OCI-LY3 (cell line): ENCODE results near the gene TEDC1.

ENCODE experiments used
- H2AFZ ChIP-seq: fragments of 200-600, 300-600 bp; shearing (Covaris generic); 2 replicates; pipeline ENCODE4 v1.6.0; 2014; ENCODE audit warnings: antibody characterized with exemption, low read depth, low read length
- H3K27ac ChIP-seq: fragments of 200-600, 300-600 bp; sonication (generic); 2 replicates; pipeline ENCODE4 v1.5.1; 2014; ENCODE audit warnings: mild to moderate bottlenecking, low read length, moderate library complexity, mixed read lengths
- H3K27me3 ChIP-seq: fragments of 200-600, 300-600 bp; sonication (generic); 2 replicates; pipeline ENCODE4 v1.6.1; 2014; ENCODE audit warnings: low read depth, low read length, mixed read lengths
- H3K36me3 ChIP-seq: fragments of 200-600, 300-600 bp; sonication (generic); replicated peaks from 2 replicates; pipeline ENCODE3; 2014; ENCODE audit warnings: low read depth, low read length, mixed read lengths
- H3K4me1 ChIP-seq: fragments of 300-600, 200-600 bp; sonication (generic); 2 replicates; pipeline ENCODE4 v1.6.1; 2014; ENCODE audit warnings: low read length, mixed read lengths
- H3K4me2 ChIP-seq: fragments of 200-600, 300-600 bp; sonication (generic); 2 replicates; pipeline ENCODE4 v1.6.1; 2014; ENCODE audit warnings: low read length, mixed read lengths
- H3K4me3 ChIP-seq: fragments of 300-600, 200-600 bp; sonication (generic); 2 replicates; pipeline ENCODE4 v1.5.1; 2014; ENCODE audit warnings: antibody characterized with exemption, mild to moderate bottlenecking, low read length, moderate library complexity
- H3K79me2 ChIP-seq: fragments of 300-600, 200-600 bp; shearing (Covaris generic); 2 replicates; pipeline ENCODE4 v1.6.1; 2014; ENCODE audit warnings: mild to moderate bottlenecking, low read length, mixed read lengths
- H3K9ac ChIP-seq: fragments of 300-600, 200-600 bp; shearing (Covaris generic); 2 replicates; pipeline ENCODE4 v1.6.0; 2014; ENCODE audit warnings: mild to moderate bottlenecking, low read length, moderate library complexity
- H3K9me3 ChIP-seq: fragments of 200-600, 300-600 bp; shearing (Covaris generic); 2 replicates; pipeline ENCODE4 v1.6.1; 2014; ENCODE audit warnings: low read length, mixed read lengths; ENCODE audit not compliant: insufficient read depth
- H4K20me1 ChIP-seq: fragments of 200-600, 300-600 bp; sonication (generic); 2 replicates; pipeline ENCODE4 v1.6.1; 2016; ENCODE audit warnings: low read length, mixed read lengths; ENCODE audit not compliant: insufficient read depth
- EZH2phosphoT487 ChIP-seq: fragments of 200-600 bp; shearing (Covaris generic); IDR thresholded peaks from 2 replicates; pipeline ENCODE4 v1.6.1; 2018; ENCODE audit warnings: antibody characterized with exemption, mixed run types, low read depth
- TF ChIP-seq, protein P1 (sequence below): fragments of 200-600, 300-600 bp; sonication (generic); IDR thresholded peaks from 2 replicates; pipeline ENCODE4 v1.5.1; 2014; ENCODE audit warnings: antibody characterized with exemption, low read length, low read depth

Gene TEDC1

DNA sequence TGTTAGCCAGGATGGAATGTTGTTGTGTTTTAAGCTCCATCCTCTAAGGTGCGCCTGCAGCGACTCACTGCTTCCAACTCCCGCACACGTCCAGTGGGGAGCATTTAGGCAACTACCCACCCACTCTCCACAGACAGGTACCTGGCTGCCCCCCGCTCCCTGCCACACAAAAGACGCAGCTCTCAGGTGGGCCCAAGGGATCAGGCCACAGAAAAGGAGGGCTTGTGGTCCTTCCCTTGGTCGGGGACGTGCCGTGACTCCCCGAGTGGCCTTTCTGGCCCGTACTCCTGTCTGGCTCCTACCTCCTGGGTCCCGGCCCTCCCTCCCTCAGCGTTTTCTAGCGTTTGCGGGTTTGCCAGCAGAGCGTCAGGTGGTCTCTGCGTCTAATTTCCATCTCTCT lies 16.2 kb downstream of the TEDC1 start:
- Histone ChIP-seq H3K79me2 (no peaks in the 10 kb centered on the region), H3K9ac (no peak overlapping the region), H3K4me3 (no peak overlapping the region), H2AFZ (no peak overlapping the region), H3K27me3 (no peaks in the 10 kb centered on the region), H3K36me3 (no peaks in the 10 kb centered on the region), H3K27ac (no peak overlapping the region), H3K4me1 (no peaks in the 10 kb centered on the region), H3K4me2 (no peak overlapping the region), H3K9me3 (no peaks in the 10 kb centered on the region), H4K20me1 (no peaks in the 10 kb centered on the region)
- TF ChIP-seq, protein P1, sequence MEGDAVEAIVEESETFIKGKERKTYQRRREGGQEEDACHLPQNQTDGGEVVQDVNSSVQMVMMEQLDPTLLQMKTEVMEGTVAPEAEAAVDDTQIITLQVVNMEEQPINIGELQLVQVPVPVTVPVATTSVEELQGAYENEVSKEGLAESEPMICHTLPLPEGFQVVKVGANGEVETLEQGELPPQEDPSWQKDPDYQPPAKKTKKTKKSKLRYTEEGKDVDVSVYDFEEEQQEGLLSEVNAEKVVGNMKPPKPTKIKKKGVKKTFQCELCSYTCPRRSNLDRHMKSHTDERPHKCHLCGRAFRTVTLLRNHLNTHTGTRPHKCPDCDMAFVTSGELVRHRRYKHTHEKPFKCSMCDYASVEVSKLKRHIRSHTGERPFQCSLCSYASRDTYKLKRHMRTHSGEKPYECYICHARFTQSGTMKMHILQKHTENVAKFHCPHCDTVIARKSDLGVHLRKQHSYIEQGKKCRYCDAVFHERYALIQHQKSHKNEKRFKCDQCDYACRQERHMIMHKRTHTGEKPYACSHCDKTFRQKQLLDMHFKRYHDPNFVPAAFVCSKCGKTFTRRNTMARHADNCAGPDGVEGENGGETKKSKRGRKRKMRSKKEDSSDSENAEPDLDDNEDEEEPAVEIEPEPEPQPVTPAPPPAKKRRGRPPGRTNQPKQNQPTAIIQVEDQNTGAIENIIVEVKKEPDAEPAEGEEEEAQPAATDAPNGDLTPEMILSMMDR = no peak
- TF ChIP-seq EZH2phosphoT487 = no peak

DNA sequence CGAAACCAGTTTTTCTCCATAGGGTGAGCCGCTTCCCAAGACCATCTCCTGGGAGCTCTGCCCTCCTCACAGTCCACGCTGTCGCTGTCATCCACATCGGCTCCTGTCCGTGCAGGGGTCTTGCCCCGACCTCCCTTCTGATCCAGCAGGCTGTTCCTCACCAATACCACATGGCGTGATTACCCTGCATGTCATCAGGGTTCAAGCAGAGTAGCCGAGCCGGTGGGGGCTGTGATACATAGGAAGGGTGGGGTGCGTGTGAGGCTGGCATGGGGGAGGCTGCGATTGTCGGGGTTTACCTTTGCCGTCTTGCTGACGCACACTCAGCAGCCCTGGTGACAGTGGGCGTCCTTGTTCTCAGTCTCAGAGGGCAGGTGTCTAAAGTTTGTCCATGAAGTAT lies 17.0 kb downstream of the TEDC1 start:
- Histone ChIP-seq H4K20me1 (no peaks in the 10 kb centered on the region), H3K4me1 (no peaks in the 10 kb centered on the region), H3K9ac (no peak overlapping the region), H3K27me3 (peaks cover 4% of the 10 kb centered on the region; the same call in 1 of the 2 replicates), H3K79me2 (no peaks in the 10 kb centered on the region), H3K4me2 (no peak overlapping the region), H2AFZ (no peak overlapping the region), H3K27ac (no peak overlapping the region), H3K4me3 (no peak overlapping the region), H3K36me3 (no peaks in the 10 kb centered on the region), H3K9me3 (no peaks in the 10 kb centered on the region)
- TF ChIP-seq, protein P1 = no peak

DNA sequence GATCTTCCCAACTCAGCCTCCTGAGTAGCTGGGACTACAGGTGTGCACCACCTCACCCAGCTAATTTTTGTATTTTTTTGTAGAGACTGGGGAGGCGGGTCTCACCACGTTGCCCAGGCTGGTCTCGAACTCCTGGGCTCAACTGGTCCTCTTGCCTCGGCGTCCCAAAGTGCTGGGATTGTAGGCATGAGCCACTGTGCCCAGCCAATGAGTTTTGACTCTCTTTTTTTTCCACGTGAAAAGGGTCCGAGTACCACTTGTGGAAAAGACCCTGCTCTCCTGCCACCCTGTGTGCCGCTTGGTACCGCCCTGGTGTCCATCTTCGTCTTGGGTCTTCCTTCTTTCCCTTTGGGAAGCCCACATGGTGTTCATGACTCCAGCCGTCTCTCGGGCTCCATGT lies 17.6 kb downstream of the TEDC1 start:
- no peaks in the 10 kb centered on the region for H3K79me2 ChIP-seq
- no peaks in the 10 kb centered on the region for H3K4me1 ChIP-seq
- H3K4me2 ChIP-seq = no peak overlapping the region
- H3K27ac ChIP-seq = no peak overlapping the region
- no peak overlapping the region for H3K4me3 ChIP-seq
- no peaks in the 10 kb centered on the region for H3K9me3 ChIP-seq
- no peaks in the 10 kb centered on the region for H3K36me3 ChIP-seq
- H3K9ac ChIP-seq = no peak overlapping the region
- no peak overlapping the region for H2AFZ ChIP-seq
- no peaks in the 10 kb centered on the region for H4K20me1 ChIP-seq
- TF ChIP-seq, protein P1 = no peak
- no peak for TF ChIP-seq EZH2phosphoT487
- peaks cover 4% of the 10 kb centered on the region; the same call in 1 of the 2 replicates for H3K27me3 ChIP-seq

DNA sequence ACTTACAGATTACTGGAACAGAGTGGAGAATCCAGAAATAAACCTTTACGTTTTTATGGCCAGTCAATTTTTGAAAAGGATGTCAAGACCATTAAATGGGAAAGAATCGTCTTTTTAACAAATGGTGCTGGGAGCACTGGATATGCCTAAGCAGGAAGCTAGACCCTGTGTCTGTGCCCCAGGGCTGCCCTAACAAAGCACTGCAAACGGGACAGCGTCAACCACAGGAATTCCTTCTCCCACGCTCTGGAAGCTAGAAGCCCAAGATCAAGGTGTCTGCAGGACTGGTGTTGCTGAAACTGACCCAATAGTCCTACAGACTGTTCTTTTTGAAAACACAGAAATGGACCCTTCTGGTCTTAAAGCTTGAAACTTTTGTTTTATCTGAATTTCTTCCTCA lies 26.1 kb downstream of the TEDC1 start:
- no peaks in the 10 kb centered on the region for H3K79me2 ChIP-seq
- H3K9ac ChIP-seq = no peak overlapping the region
- H3K36me3 ChIP-seq = no peaks in the 10 kb centered on the region
- peaks cover 17% of the 10 kb centered on the region for H3K27me3 ChIP-seq
- peaks cover 5% of the 10 kb centered on the region for H3K4me1 ChIP-seq
- no peak overlapping the region for H3K4me2 ChIP-seq
- H3K9me3 ChIP-seq = no peaks in the 10 kb centered on the region
- no peak overlapping the region for H2AFZ ChIP-seq
- H4K20me1 ChIP-seq = no peaks in the 10 kb centered on the region
- no peak for TF ChIP-seq EZH2phosphoT487
- TF ChIP-seq, protein P1 = no peak
- no peak overlapping the region for H3K4me3 ChIP-seq
- no peak overlapping the region for H3K27ac ChIP-seq
